HepG2 (cell line): Measurements from ENCODE around the gene ZNF3. TPM values are rescaled to one million over a fixed set of nuclear protein-coding genes. Genes with fewer than 3 reads are reported as not detected.

Experiments
- ATAC-seq: fragments of 200-7000 bp; cut with Tn5 transposase; 3 replicates; pipeline ENCODE4 v1.9.1; 2020; ENCODE audit warnings: mild to moderate bottlenecking, moderate library complexity
- BruUV-seq: library from RNA; stranded (reverse); fragments of 400-500 nt; replicated peaks from 2 replicates; lab custom pipeline; 2021; lab: Mats Ljungman, UMichigan
- CTCF ChIA-PET: fragments of 300-600 bp; formaldehyde crosslinking; extraction: SDS; loops from one replicate; lab custom pipeline; 2021; ENCODE audit warnings: low total read pairs, inconsistent platforms, low intra/inter-chr PET ratio; lab: Yijun Ruan, JAX
- POLR2A ChIA-PET: fragments of 350-600 bp; sonication (Branson Sonifier 250); formaldehyde crosslinking; loops from one replicate; lab custom pipeline; 2020; ENCODE audit warnings: antibody characterized with exemption, inconsistent platforms; lab: Yijun Ruan, JAX
- DNase-seq: peaks from one replicate; pipeline ENCODE4 v3.0.0-alpha.2; 2015; ENCODE audit warnings: low spot score
- FAIRE-seq: peaks from 3 replicates; lab custom pipeline; 2011; peaks lifted over from hg19 to GRCh38; lab: Jason Lieb, UNC
- H2AFZ ChIP-seq: one replicate; pipeline ENCODE4 v1.6.1; 2011; ENCODE audit warnings: low read length, inconsistent platforms
- H3K27ac ChIP-seq: fragments of 300-600 bp; 3 replicates; pipeline ENCODE4 v1.8.0; 2011; ENCODE audit warnings: mixed run types, mild to moderate bottlenecking, mixed read lengths, low read length, inconsistent platforms; ENCODE audit not compliant: insufficient read depth; ENCODE audit errors: extremely low read length
- H3K27me3 ChIP-seq, 2 experiments: fragments of 200-600 bp in 1 of 2; 2 replicates in 1 of 2; 3 replicates in 1 of 2; pipeline versions ENCODE4 v1.6.0 to v1.8.0; 2011; ENCODE audit warnings: low read length in 2 of 2, mild to moderate bottlenecking in 2 of 2, moderate library complexity in 2 of 2, inconsistent platforms in 1 of 2; ENCODE audit not compliant: insufficient read depth in 2 of 2, control insufficient read depth in 1 of 2
- H3K36me3 ChIP-seq, 2 experiments: fragments of 200-600 bp in 1 of 2; replicated peaks in 1 of 2; 2 replicates in 1 of 2; 3 replicates in 1 of 2; pipeline versions ENCODE4 v1.5.1 to v1.8.0; 2011; ENCODE audit warnings: low read length in 2 of 2, inconsistent platforms in 1 of 2; ENCODE audit not compliant: insufficient read depth in 2 of 2, control insufficient read depth in 1 of 2
- H3K4me1 ChIP-seq: 2 replicates; pipeline ENCODE4 v1.5.1; 2012; ENCODE audit warnings: low read length, inconsistent platforms; ENCODE audit not compliant: insufficient read depth
- H3K4me2 ChIP-seq: 2 replicates; pipeline ENCODE4 v1.6.0; 2011; ENCODE audit warnings: low read depth, low read length, inconsistent platforms
- H3K4me3 ChIP-seq, 3 experiments: fragments of 200-600 bp in 1 of 3; sonication (generic), shearing (Covaris generic) in 1 of 3; replicated peaks in 1 of 3; 2 replicates each; pipeline ENCODE4 v1.5.1; 2011 to 2016; ENCODE audit warnings: low read length in 3 of 3, inconsistent platforms in 2 of 3, low read depth in 2 of 3, mild to moderate bottlenecking in 2 of 3, control low read depth in 1 of 3, mixed read lengths in 1 of 3; ENCODE audit not compliant: insufficient read depth in 1 of 3
- H3K79me2 ChIP-seq: one replicate; pipeline ENCODE4 v1.6.1; 2011; ENCODE audit warnings: low read length, inconsistent platforms; ENCODE audit not compliant: insufficient read depth
- H3K9ac ChIP-seq: 2 replicates; pipeline ENCODE4 v1.6.0; 2011; ENCODE audit warnings: mild to moderate bottlenecking, low read depth, low read length, inconsistent platforms; ENCODE audit not compliant: insufficient read depth
- H3K9me3 ChIP-seq: 2 replicates; pipeline ENCODE4 v1.5.1; 2012; ENCODE audit warnings: mild to moderate bottlenecking, low read length
- H4K20me1 ChIP-seq: 2 replicates; pipeline ENCODE4 v1.6.0; 2011; ENCODE audit warnings: inconsistent platforms, mild to moderate bottlenecking, low read length, moderate library complexity; ENCODE audit not compliant: insufficient read depth
- ATF5 ChIP-seq: sonication (generic); formaldehyde crosslinking; IDR thresholded peaks from 2 replicates; pipeline ENCODE4 v1.4.0; 2020; ENCODE audit warnings: mild to moderate bottlenecking, low read depth, missing genetic modification reagents
- BCL6 ChIP-seq: IDR thresholded peaks from 2 replicates; pipeline ENCODE4 v1.6.1; 2016; ENCODE audit warnings: missing genetic modification reagents, missing compliant biosample characterization
- ELF1 ChIP-seq: sonication (generic); formaldehyde crosslinking; IDR thresholded peaks from 2 replicates; pipeline ENCODE4 v1.4.0; 2020; ENCODE audit warnings: missing genetic modification reagents
- KAT8 ChIP-seq: IDR thresholded peaks from 2 replicates; pipeline ENCODE4 v1.6.1; 2016; ENCODE audit warnings: missing genetic modification reagents, missing compliant biosample characterization
- MED8 ChIP-seq: sonication (generic); formaldehyde crosslinking; IDR thresholded peaks from 2 replicates; pipeline ENCODE4 v1.8.1; 2023; ENCODE audit warnings: mild to moderate bottlenecking, missing genetic modification reagents; ENCODE audit not compliant: insufficient replicate concordance
- SNAPC2 ChIP-seq: sonication (generic); formaldehyde crosslinking; IDR thresholded peaks from 2 replicates; pipeline ENCODE4 v1.8.1; 2022; ENCODE audit warnings: mild to moderate bottlenecking, missing genetic modification reagents
- ZNF160 ChIP-seq: sonication (generic); formaldehyde crosslinking; IDR thresholded peaks from 2 replicates; pipeline ENCODE4 v1.8.0; 2022; ENCODE audit warnings: mild to moderate bottlenecking, inconsistent platforms, missing genetic modification reagents
- ZNF7 ChIP-seq: IDR thresholded peaks from 2 replicates; pipeline ENCODE4 v1.6.1; 2016; ENCODE audit warnings: missing biosample characterization, missing genetic modification reagents
- ZNF788 ChIP-seq: sonication (generic); formaldehyde crosslinking; IDR thresholded peaks from 2 replicates; pipeline ENCODE4 v1.5.0; 2020; ENCODE audit warnings: mild to moderate bottlenecking, missing genetic modification reagents, borderline replicate concordance
- WGBS: methylation state at CpG from one replicate; pipeline ENCODE4 v1.1.6; 2017; ENCODE audit warnings: low lambda C conversion rate; 5-methylcytosine and 5-hydroxymethylcytosine counted together
- in situ Hi-C: cut with HindIII; loops from 2 replicates; pipeline ENCODE4 v1.10.0; 2017; ENCODE audit warnings: low pct_unique_long_range_greater_than_20kb; ENCODE audit not compliant: extremely low pct_ligation_motif_present
- intact Hi-C: fragments of 100-400 bp; cut with micrococcal nuclease; formaldehyde crosslinking; loops from one replicate; pipeline ENCODE4 v1.10.0; 2022; ENCODE audit not compliant: unreplicated experiment
- polyA plus RNA-seq, 8 experiments: library from polyadenylated mRNA; depleted of rRNA in 3 of 8; stranded (reverse) in 7 of 8; unstranded in 1 of 8; fragments of >200 nt; fragmentation: Illumina TruSeq in 4 of 8; extraction: Trizol in 4 of 8; gene quantifications; 2 replicates each; pipeline versions ENCODE4 v1.2.1 to v1.2.3, GENCODE V29; 2011 to 2016; ENCODE audit warnings: low read depth in 4 of 8, missing spikeins in 1 of 8, mixed read lengths in 1 of 8; ENCODE audit not compliant: insufficient read depth in 1 of 8
- total RNA-seq, 5 experiments: library from RNA; depleted of rRNA; stranded (reverse); fragments of >200 nt; fragmentation: Illumina TruSeq; extraction: Trizol; gene quantifications; 2 replicates each; pipeline ENCODE4 v1.2.3, GENCODE V29; 2016; ENCODE audit warnings: low read depth in 1 of 5
- TF ChIP-seq, protein P1 (sequence below): sonication (generic); formaldehyde crosslinking; IDR thresholded peaks from 2 replicates; pipeline ENCODE4 v1.5.1; 2020; ENCODE audit warnings: mild to moderate bottlenecking, missing genetic modification reagents, borderline replicate concordance
- TF ChIP-seq, protein P2 (sequence below): sonication (generic); formaldehyde crosslinking; conservative IDR thresholded peaks from 2 replicates; pipeline ENCODE4 v1.5.0; 2020; ENCODE audit warnings: missing genetic modification reagents

The ZNF3 gene
- total and polyA plus RNA-seq, 2 of the 13 experiments (the other 11 are each of a cell fraction or from before 2014, with no cell fraction given): 33.7 to 56.9 TPM

GRCh38 chr7:100038326-100038725 lies 43.2 kb downstream of the ZNF3 start (continued):
- TF ChIP-seq, protein P1, sequence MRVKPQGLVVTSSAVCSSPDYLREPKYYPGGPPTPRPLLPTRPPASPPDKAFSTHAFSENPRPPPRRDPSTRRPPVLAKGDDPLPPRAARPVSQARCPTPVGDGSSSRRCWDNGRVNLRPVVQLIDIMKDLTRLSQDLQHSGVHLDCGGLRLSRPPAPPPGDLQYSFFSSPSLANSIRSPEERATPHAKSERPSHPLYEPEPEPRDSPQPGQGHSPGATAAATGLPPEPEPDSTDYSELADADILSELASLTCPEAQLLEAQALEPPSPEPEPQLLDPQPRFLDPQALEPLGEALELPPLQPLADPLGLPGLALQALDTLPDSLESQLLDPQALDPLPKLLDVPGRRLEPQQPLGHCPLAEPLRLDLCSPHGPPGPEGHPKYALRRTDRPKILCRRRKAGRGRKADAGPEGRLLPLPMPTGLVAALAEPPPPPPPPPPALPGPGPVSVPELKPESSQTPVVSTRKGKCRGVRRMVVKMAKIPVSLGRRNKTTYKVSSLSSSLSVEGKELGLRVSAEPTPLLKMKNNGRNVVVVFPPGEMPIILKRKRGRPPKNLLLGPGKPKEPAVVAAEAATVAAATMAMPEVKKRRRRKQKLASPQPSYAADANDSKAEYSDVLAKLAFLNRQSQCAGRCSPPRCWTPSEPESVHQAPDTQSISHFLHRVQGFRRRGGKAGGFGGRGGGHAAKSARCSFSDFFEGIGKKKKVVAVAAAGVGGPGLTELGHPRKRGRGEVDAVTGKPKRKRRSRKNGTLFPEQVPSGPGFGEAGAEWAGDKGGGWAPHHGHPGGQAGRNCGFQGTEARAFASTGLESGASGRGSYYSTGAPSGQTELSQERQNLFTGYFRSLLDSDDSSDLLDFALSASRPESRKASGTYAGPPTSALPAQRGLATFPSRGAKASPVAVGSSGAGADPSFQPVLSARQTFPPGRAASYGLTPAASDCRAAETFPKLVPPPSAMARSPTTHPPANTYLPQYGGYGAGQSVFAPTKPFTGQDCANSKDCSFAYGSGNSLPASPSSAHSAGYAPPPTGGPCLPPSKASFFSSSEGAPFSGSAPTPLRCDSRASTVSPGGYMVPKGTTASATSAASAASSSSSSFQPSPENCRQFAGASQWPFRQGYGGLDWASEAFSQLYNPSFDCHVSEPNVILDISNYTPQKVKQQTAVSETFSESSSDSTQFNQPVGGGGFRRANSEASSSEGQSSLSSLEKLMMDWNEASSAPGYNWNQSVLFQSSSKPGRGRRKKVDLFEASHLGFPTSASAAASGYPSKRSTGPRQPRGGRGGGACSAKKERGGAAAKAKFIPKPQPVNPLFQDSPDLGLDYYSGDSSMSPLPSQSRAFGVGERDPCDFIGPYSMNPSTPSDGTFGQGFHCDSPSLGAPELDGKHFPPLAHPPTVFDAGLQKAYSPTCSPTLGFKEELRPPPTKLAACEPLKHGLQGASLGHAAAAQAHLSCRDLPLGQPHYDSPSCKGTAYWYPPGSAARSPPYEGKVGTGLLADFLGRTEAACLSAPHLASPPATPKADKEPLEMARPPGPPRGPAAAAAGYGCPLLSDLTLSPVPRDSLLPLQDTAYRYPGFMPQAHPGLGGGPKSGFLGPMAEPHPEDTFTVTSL (CRISPR knock-in tag): 0 out of 2 replicates have a peak, but pooled peaks have one; percentile 3
- TF ChIP-seq ZNF160 (0 out of 2 replicates have a peak, but pooled peaks have one; percentile 34), ZNF7 (CRISPR knock-in tag) (peak; percentile 96), BCL6 (CRISPR knock-in tag) (0 out of 2 replicates have a peak, but pooled peaks have one; percentile 21)
- TF ChIP-seq, all 625 proteins: peak for 11

- Histone ChIP-seq H3K79me2 (peaks cover 4% of the 10 kb centered on the region), H2AFZ (no peak overlapping the region), H4K20me1 (no peaks in the 10 kb centered on the region), H3K9ac (no peak overlapping the region), H3K36me3 (peaks cover 15 to 44% of the 10 kb centered on the region in 2 experiments), H3K27ac (peak overlapping the region; percentile 76), H3K4me1 (peaks cover 55% of the 10 kb centered on the region), H3K9me3 (no peaks in the 10 kb centered on the region), H3K4me3 (no peak overlapping the region), H3K4me2 (no peak overlapping the region), H3K27me3 (no peaks in the 10 kb centered on the region)
- TF ChIP-seq KAT8: no peak
- TF ChIP-seq ZNF788 (CRISPR knock-in tag): no peak
- TF ChIP-seq ATF5: no peak
- no peak for TF ChIP-seq MED8 (CRISPR knock-in tag)
- TF ChIP-seq SNAPC2 (CRISPR knock-in tag): no peak
- TF ChIP-seq ELF1 (CRISPR knock-in tag): no peak
- TF ChIP-seq, protein P2, sequence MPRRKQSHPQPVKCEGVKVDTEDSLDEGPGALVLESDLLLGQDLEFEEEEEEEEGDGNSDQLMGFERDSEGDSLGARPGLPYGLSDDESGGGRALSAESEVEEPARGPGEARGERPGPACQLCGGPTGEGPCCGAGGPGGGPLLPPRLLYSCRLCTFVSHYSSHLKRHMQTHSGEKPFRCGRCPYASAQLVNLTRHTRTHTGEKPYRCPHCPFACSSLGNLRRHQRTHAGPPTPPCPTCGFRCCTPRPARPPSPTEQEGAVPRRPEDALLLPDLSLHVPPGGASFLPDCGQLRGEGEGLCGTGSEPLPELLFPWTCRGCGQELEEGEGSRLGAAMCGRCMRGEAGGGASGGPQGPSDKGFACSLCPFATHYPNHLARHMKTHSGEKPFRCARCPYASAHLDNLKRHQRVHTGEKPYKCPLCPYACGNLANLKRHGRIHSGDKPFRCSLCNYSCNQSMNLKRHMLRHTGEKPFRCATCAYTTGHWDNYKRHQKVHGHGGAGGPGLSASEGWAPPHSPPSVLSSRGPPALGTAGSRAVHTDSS (CRISPR knock-in tag): no peak
- 82% methylated on average over 6 of the region's 6 CpGs for WGBS
- DNase-seq (no peak), FAIRE-seq (no peak), ATAC-seq (no peak)
- intact Hi-C loops: no loop called here
- in situ Hi-C loops: no loop called here
- ChIA-PET POLR2A (interaction anchor here (0.8 to 1.4 kb wide), 6 partner anchors 12 to 117 kb away, joined by 3 to 6 read pairs (median 3); partner anchors contain the start of gene TRIM4), CTCF (no interaction called here)
- TSS peak; percentile 3 for BruUV-seq
Measured at GRCh38 chr7:100035876-100036275, 45.6 kb downstream of the ZNF3 start.
